Endothelial cell of umbilical vein (primary cell): ENCODE data around the gene TMC1.

Experiments used
- POLR2A ChIP-seq: IDR thresholded peaks from 2 replicates; pipeline ENCODE4 v1.6.1; 2012; ENCODE audit warnings: low read depth, mild to moderate bottlenecking, control low read depth, low read length
- POLR2AphosphoS5 ChIP-seq: IDR thresholded peaks from 2 replicates; pipeline ENCODE4 v1.6.1; 2012; ENCODE audit warnings: low read depth, mild to moderate bottlenecking, control low read depth, low read length, moderate library complexity; ENCODE audit not compliant: insufficient read depth
- TF ChIP-seq, protein P1 (sequence below), 2 donors: IDR thresholded peaks; 1 replicate in 1 of 2; 2 replicates in 1 of 2; pipeline ENCODE4 v1.5.1; 2011; ENCODE audit warnings: low read length in 2 of 2, mild to moderate bottlenecking in 2 of 2, moderate library complexity in 2 of 2, control low read depth in 1 of 2, inconsistent platforms in 1 of 2, low read depth in 1 of 2; ENCODE audit not compliant: insufficient read depth in 1 of 2; ENCODE audit errors: extremely low read depth in 1 of 2
- TF ChIP-seq, protein P2 (sequence below): IDR thresholded peaks from 2 replicates; pipeline ENCODE4 v1.6.1; 2011; ENCODE audit not compliant: insufficient read depth, insufficient read length

DNA sequence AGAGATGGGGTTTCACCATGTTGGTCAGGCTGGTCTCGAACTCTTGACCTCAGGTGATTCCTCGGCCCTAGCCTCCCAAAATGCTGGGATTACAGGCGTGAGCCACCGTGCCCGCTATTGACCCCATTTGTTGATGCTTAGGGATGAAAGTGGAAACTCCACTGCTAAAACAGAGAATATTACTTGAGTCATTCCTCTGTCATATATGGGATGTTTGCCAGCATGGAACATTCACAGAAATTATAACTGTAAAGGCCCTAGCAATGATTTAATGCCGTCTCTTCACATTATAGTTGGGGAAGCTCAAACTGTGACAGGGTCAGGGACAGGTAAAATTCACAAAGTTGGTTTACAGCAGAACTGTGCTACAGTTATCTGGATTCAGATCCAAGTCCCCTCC is 94.5 kb downstream of the TMC1 start:
- no peak for TF ChIP-seq POLR2AphosphoS5
- TF ChIP-seq, protein P1, sequence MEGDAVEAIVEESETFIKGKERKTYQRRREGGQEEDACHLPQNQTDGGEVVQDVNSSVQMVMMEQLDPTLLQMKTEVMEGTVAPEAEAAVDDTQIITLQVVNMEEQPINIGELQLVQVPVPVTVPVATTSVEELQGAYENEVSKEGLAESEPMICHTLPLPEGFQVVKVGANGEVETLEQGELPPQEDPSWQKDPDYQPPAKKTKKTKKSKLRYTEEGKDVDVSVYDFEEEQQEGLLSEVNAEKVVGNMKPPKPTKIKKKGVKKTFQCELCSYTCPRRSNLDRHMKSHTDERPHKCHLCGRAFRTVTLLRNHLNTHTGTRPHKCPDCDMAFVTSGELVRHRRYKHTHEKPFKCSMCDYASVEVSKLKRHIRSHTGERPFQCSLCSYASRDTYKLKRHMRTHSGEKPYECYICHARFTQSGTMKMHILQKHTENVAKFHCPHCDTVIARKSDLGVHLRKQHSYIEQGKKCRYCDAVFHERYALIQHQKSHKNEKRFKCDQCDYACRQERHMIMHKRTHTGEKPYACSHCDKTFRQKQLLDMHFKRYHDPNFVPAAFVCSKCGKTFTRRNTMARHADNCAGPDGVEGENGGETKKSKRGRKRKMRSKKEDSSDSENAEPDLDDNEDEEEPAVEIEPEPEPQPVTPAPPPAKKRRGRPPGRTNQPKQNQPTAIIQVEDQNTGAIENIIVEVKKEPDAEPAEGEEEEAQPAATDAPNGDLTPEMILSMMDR (IDR thresholded peaks at IDR 0.05; ENCODE audit: extremely low read depth in 1 of 2, insufficient read depth in 1 of 2, low read depth in 1 of 2, low read length in 2 of 2) = no peak
- TF ChIP-seq, protein P2, sequence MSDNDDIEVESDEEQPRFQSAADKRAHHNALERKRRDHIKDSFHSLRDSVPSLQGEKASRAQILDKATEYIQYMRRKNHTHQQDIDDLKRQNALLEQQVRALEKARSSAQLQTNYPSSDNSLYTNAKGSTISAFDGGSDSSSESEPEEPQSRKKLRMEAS = no peak
- no peak for TF ChIP-seq POLR2A
